Epithelial cell of esophagus (primary cell): Measurements from ENCODE around the gene STK25.

ENCODE experiments used
- DNase-seq: peaks from one replicate; pipeline ENCODE4 v3.0.0; 2010; ENCODE audit warnings: low read depth
- H3K4me3 ChIP-seq: 2 replicates; pipeline ENCODE4 v1.5.1; 2011; ENCODE audit warnings: mild to moderate bottlenecking, low read length, control low read depth
- TF ChIP-seq, protein P1 (sequence below): IDR thresholded peaks from 2 replicates; pipeline ENCODE4 v1.5.1; 2011; ENCODE audit warnings: low read depth, mild to moderate bottlenecking, low read length, control low read depth, inconsistent platforms; ENCODE audit not compliant: insufficient read depth; ENCODE audit errors: missing control alignments

STK25 gene

GRCh38 chr2:241501099-241501541 lies 7.3 kb downstream of the STK25 start:
- no peak overlapping the region for H3K4me3 ChIP-seq
- DNase-seq, result no peak
- TF ChIP-seq, protein P1, sequence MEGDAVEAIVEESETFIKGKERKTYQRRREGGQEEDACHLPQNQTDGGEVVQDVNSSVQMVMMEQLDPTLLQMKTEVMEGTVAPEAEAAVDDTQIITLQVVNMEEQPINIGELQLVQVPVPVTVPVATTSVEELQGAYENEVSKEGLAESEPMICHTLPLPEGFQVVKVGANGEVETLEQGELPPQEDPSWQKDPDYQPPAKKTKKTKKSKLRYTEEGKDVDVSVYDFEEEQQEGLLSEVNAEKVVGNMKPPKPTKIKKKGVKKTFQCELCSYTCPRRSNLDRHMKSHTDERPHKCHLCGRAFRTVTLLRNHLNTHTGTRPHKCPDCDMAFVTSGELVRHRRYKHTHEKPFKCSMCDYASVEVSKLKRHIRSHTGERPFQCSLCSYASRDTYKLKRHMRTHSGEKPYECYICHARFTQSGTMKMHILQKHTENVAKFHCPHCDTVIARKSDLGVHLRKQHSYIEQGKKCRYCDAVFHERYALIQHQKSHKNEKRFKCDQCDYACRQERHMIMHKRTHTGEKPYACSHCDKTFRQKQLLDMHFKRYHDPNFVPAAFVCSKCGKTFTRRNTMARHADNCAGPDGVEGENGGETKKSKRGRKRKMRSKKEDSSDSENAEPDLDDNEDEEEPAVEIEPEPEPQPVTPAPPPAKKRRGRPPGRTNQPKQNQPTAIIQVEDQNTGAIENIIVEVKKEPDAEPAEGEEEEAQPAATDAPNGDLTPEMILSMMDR, result no peak

DNA sequence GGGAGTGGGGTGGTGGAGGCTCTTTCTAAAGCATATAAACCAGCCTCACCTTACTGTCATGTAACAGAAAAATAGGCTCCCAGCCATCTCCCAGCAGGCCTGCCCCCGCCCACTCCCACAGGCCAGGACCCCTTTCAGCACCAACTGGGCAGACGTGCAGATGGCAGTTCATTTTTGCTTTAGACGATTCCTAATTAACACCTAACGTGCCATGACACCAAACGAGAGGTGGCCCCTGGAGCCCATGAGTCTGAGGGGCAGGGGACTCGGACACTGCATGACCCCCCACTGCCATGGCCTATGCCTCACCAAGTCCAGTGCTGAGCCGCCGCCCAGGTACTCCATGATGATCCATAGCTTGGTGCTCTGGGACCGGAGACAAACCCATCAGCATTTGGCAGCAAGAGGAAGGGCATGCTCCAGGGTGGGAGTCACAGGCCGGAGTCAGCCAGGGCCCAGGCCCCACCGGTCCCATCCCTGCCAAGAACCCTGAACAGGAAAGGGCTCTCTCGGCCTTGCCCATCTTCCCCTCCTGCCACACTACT lies 7.9 kb downstream of the STK25 start:
- H3K4me3 ChIP-seq, result no peak overlapping the region
- no peak for DNase-seq
- TF ChIP-seq, protein P1, result no peak

DNA sequence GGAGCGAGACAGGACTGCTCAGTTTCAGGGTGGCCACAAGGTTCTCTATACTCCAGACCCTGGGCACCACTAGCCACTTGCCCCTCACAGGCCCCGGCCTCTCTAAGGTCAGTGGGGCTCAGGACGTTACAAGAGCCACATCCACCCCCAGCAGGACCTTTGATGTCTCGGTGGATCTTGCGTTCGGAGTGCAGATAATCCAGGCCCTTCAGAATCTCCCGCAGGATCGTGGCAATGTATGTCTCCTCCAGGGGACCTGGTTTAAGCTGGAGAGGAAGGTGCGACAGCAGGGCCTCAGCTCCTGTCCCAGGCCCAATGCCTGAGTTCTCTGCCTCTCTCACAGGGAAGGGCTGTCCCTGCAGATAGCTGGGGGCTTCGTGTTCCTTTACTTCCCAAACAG lies 8.4 kb downstream of the STK25 start:
- no peak overlapping the region for H3K4me3 ChIP-seq
- TF ChIP-seq, protein P1, result no peak
- no peak for DNase-seq

- DNase-seq, result no peak
- TF ChIP-seq, protein P1, result no peak
- H3K4me3 ChIP-seq, result no peak overlapping the region
Observed at GRCh38 chr2:241499146-241499965, 9.0 kb downstream of the STK25 start.

- DNase-seq, result no peak
- no peak overlapping the region for H3K4me3 ChIP-seq
Observed at GRCh38 chr2:241498115-241499070, 10.0 kb downstream of the STK25 start.

More at GRCh38 chr2:241498115-241499070, 10.0 kb downstream of the STK25 start:
- TF ChIP-seq, protein P1, result no peak
